CD14-positive monocyte (primary cell): ENCODE results near the gene RAB31. TPM values are rescaled to one million over a fixed set of nuclear protein-coding genes. Genes with fewer than 3 reads are reported as not detected.
A peak's percentile ranks its signal among the peaks of the same experiment; 100 is the strongest.

ENCODE experiments used
- DNase-seq, 3 donors: peaks; one replicate each; pipeline ENCODE4 v3.0.0-alpha.2; 2011 to 2022
- H2AFZ ChIP-seq: 2 replicates; pipeline ENCODE4 v1.6.0; 2012; ENCODE audit warnings: mild to moderate bottlenecking, low read depth, low read length, inconsistent platforms; ENCODE audit not compliant: insufficient read depth, poor library complexity, severe bottlenecking
- H3K27ac ChIP-seq, 2 donors: 1 replicate in 1 of 2; 2 replicates in 1 of 2; pipeline ENCODE4 v1.5.1; 2012 to 2013; ENCODE audit warnings: low read length in 2 of 2, control low read depth in 1 of 2, inconsistent platforms in 1 of 2, low read depth in 1 of 2, mild to moderate bottlenecking in 1 of 2
- H3K27me3 ChIP-seq, 2 donors: one replicate each; pipeline versions ENCODE4 v1.6.0 to v1.6.1; 2011 to 2013; ENCODE audit warnings: low read length in 2 of 2; ENCODE audit not compliant: control insufficient read depth in 2 of 2, insufficient read depth in 2 of 2
- H3K36me3 ChIP-seq, 2 donors: replicated peaks in 1 of 2; 1 replicate in 1 of 2; 2 replicates in 1 of 2; pipeline versions ENCODE4 v1.5.1 to v1.6.1; 2012 to 2013; ENCODE audit warnings: low read length in 2 of 2, control low read depth in 1 of 2, inconsistent platforms in 1 of 2, mild to moderate bottlenecking in 1 of 2; ENCODE audit not compliant: insufficient read depth in 2 of 2, control insufficient read depth in 1 of 2
- H3K4me1 ChIP-seq, 2 donors: 1 replicate in 1 of 2; 2 replicates in 1 of 2; pipeline versions ENCODE4 v1.5.1 to v1.6.1; 2012 to 2013; ENCODE audit warnings: low read length in 2 of 2, control low read depth in 1 of 2, inconsistent platforms in 1 of 2, mild to moderate bottlenecking in 1 of 2, moderate library complexity in 1 of 2; ENCODE audit not compliant: insufficient read depth in 2 of 2, control insufficient read depth in 1 of 2
- H3K4me2 ChIP-seq: replicated peaks from 2 replicates; pipeline ENCODE3; 2012; ENCODE audit warnings: low read length, moderate library complexity, mild to moderate bottlenecking; ENCODE audit not compliant: poor library complexity, severe bottlenecking; ENCODE audit errors: extremely low read depth
- H3K4me3 ChIP-seq, 3 experiments: fragments of 200-600 bp in 1 of 3; sonication (generic) in 1 of 3; replicated peaks in 1 of 3; 1 replicate in 2 of 3; 2 replicates in 1 of 3; pipeline ENCODE4 v1.5.1; 2011 to 2013; ENCODE audit warnings: low read length in 3 of 3, mild to moderate bottlenecking in 3 of 3, control low read depth in 2 of 3, low read depth in 2 of 3, inconsistent platforms in 1 of 3, moderate library complexity in 1 of 3
- H3K79me2 ChIP-seq: 2 replicates; pipeline ENCODE4 v1.6.0; 2012; ENCODE audit warnings: mild to moderate bottlenecking, control low read depth, inconsistent platforms, low read length, moderate library complexity; ENCODE audit not compliant: insufficient read depth
- H3K9ac ChIP-seq: 2 replicates; pipeline ENCODE4 v1.6.0; 2017; ENCODE audit warnings: low read length, mild to moderate bottlenecking; ENCODE audit not compliant: insufficient read depth, poor library complexity, severe bottlenecking
- H3K9me3 ChIP-seq, 2 donors: replicated peaks in 1 of 2; 1 replicate in 1 of 2; 2 replicates in 1 of 2; pipeline versions ENCODE4 v1.5.1 to v1.6.1; 2012 to 2013; ENCODE audit warnings: low read length in 2 of 2, control low read depth in 1 of 2; ENCODE audit not compliant: control insufficient read depth in 1 of 2, insufficient read depth in 1 of 2
- H4K20me1 ChIP-seq: 2 replicates; pipeline ENCODE4 v1.6.0; 2012; ENCODE audit warnings: mild to moderate bottlenecking, low read length, control low read depth, moderate library complexity; ENCODE audit not compliant: insufficient read depth
- H3K27ac Mint-ChIP-seq, 7 donors: one replicate each; pipeline ENCODE4 v1.8.0; 2020; ENCODE audit warnings: mild to moderate bottlenecking in 7 of 7, mixed read lengths in 7 of 7, moderate library complexity in 6 of 7, inconsistent platforms in 2 of 7
- H3K27me3 Mint-ChIP-seq, 3 donors: one replicate each; pipeline ENCODE4 v1.8.0; 2021 to 2022; ENCODE audit warnings: low read depth in 3 of 3, mild to moderate bottlenecking in 3 of 3, mixed read lengths in 3 of 3, moderate library complexity in 3 of 3, inconsistent platforms in 1 of 3
- H3K36me3 Mint-ChIP-seq, 2 donors: one replicate each; pipeline ENCODE4 v1.8.0; 2020; ENCODE audit warnings: mixed read lengths in 2 of 2, inconsistent platforms in 1 of 2, mild to moderate bottlenecking in 1 of 2
- H3K4me1 Mint-ChIP-seq: one replicate; pipeline ENCODE4 v1.8.0; 2020; ENCODE audit warnings: mild to moderate bottlenecking, mixed read lengths
- H3K4me3 Mint-ChIP-seq, 2 donors: one replicate each; pipeline ENCODE4 v1.8.0; 2020; ENCODE audit warnings: mild to moderate bottlenecking in 2 of 2, mixed read lengths in 2 of 2, moderate library complexity in 1 of 2
- H3K9me3 Mint-ChIP-seq, 7 donors: one replicate each; pipeline ENCODE4 v1.8.0; 2020 to 2022; ENCODE audit warnings: mixed read lengths in 7 of 7, mild to moderate bottlenecking in 6 of 7, moderate library complexity in 6 of 7, inconsistent platforms in 2 of 7
- WGBS: methylation state at CpG from one replicate; pipeline ENCODE4 v1.1.5; 2013; ENCODE audit warnings: missing lambda C conversion rate; ENCODE audit not compliant: insufficient coverage; 5-methylcytosine and 5-hydroxymethylcytosine counted together
- intact Hi-C, 2 donors: fragments of 100-400 bp; cut with micrococcal nuclease; formaldehyde crosslinking; loops; one replicate each; pipeline versions ENCODE4 v1.15.0 to v1.15.1; 2023
- polyA plus RNA-seq, 3 donors: library from polyadenylated mRNA; depleted of rRNA in 1 of 3; unstranded in 2 of 3; stranded (reverse) in 1 of 3; fragments of 300-500 nt in 2 of 3; fragments of >200 nt in 1 of 3; fragmentation: Illumina TruSeq in 2 of 3; gene quantifications; 1 replicate in 2 of 3; 2 replicates in 1 of 3; pipeline ENCODE4 v1.2.3, GENCODE V29; 2012 to 2021
- TF ChIP-seq, protein P1 (sequence below): fragments of 200-600 bp; IDR thresholded peaks from one replicate; pipeline ENCODE4 v1.8.0; 2022; ENCODE audit warnings: antibody characterized with exemption, mild to moderate bottlenecking

RAB31 gene
- polyA plus RNA-seq, 3 donors = 106 to 367 (median 348) TPM

DNA sequence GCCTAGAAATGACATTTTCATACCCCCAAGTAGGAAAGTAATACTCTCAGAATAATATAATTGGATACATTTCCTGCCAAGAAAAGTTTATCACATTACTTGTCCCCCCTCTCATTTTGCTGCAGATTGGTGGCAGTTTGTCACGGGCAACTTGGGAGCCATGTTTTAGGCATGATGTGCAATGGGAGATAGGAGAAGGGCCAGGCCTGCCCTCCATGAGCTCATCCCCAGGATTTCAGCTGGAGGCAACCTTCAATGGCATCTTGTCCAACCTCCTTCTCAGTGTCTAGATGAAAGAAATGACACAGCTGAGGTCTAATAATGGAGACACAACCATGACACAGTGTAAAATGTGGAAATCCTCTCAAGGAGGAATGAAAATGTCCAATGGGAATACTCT lies 11.4 kb upstream of the RAB31 start:
- H3K27ac ChIP-seq = no peak overlapping the region
- H3K4me3 ChIP-seq = no peak overlapping the region
- no peak overlapping the region for H3K9ac ChIP-seq
- peaks cover 30 to 35% of the 10 kb centered on the region in 2 donors for H3K4me1 ChIP-seq
- no peak overlapping the region for H3K4me3 Mint-ChIP-seq
- H3K4me1 Mint-ChIP-seq = peaks cover 33% of the 10 kb centered on the region
- H3K4me2 ChIP-seq = no peak overlapping the region
- TF ChIP-seq, protein P1, sequence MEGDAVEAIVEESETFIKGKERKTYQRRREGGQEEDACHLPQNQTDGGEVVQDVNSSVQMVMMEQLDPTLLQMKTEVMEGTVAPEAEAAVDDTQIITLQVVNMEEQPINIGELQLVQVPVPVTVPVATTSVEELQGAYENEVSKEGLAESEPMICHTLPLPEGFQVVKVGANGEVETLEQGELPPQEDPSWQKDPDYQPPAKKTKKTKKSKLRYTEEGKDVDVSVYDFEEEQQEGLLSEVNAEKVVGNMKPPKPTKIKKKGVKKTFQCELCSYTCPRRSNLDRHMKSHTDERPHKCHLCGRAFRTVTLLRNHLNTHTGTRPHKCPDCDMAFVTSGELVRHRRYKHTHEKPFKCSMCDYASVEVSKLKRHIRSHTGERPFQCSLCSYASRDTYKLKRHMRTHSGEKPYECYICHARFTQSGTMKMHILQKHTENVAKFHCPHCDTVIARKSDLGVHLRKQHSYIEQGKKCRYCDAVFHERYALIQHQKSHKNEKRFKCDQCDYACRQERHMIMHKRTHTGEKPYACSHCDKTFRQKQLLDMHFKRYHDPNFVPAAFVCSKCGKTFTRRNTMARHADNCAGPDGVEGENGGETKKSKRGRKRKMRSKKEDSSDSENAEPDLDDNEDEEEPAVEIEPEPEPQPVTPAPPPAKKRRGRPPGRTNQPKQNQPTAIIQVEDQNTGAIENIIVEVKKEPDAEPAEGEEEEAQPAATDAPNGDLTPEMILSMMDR = no peak
- H3K36me3 Mint-ChIP-seq = no peaks in the 10 kb centered on the region
- H3K79me2 ChIP-seq = no peaks in the 10 kb centered on the region
- DNase-seq = no peak
- WGBS = no CpG with 5 or more reads among the region's 1 CpG
- no peaks in the 10 kb centered on the region for H3K9me3 ChIP-seq
- H3K9me3 Mint-ChIP-seq = peaks cover 0 to 4% (median 0%) of the 10 kb centered on the region in 7 donors
- peak overlapping the region; percentile 8 for H2AFZ ChIP-seq
- H3K27ac Mint-ChIP-seq = peak overlapping the region in 1 of 7 donors; percentile 44
- H4K20me1 ChIP-seq = no peaks in the 10 kb centered on the region
- H3K36me3 ChIP-seq = no peaks in the 10 kb centered on the region
- intact Hi-C loops = no loop called here
- H3K27me3 Mint-ChIP-seq = no peaks in the 10 kb centered on the region
- H3K27me3 ChIP-seq = no peaks in the 10 kb centered on the region

DNA sequence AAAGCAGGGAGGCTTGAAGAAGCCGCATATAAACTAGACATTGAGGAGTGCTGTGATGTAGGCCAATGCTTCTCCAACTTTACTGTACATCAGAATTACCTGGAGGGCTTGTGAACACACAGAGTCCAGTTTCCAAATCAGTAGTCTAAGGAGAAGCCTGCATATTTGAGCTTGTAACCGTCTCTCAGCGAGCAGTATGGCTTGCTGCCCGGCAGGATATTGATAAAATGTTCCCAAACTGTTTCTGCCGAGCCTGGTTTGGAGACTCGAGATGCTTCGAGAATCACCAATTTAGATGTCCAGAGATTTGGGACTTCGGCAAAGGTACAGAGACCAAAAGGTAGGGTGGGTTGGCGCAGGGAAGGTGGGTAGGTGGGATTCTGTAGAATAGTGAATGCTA lies 11.0 kb upstream of the RAB31 start:
- Histone ChIP-seq H3K9ac (no peak overlapping the region), H3K4me2 (no peak overlapping the region), H3K4me1 (peaks cover 34 to 39% of the 10 kb centered on the region in 2 donors), H3K27me3 (no peaks in the 10 kb centered on the region), H3K36me3 (no peaks in the 10 kb centered on the region), H3K9me3 (no peaks in the 10 kb centered on the region), H4K20me1 (no peaks in the 10 kb centered on the region), H3K79me2 (no peaks in the 10 kb centered on the region), H2AFZ (peak overlapping the region; percentile 8), H3K27ac (no peak overlapping the region), H3K4me3 (no peak overlapping the region)
- Mint-ChIP-seq H3K27me3 (no peaks in the 10 kb centered on the region), H3K4me1 (peaks cover 37% of the 10 kb centered on the region), H3K36me3 (no peaks in the 10 kb centered on the region), H3K27ac (no peak overlapping the region), H3K4me3 (no peak overlapping the region), H3K9me3 (peaks cover 0 to 4% (median 0%) of the 10 kb centered on the region in 7 donors)
- WGBS = 98% methylated on average over 7 of the region's 9 CpGs
- no peak for DNase-seq
- intact Hi-C loops = no loop called here
- TF ChIP-seq, protein P1 = no peak
